Testis (tissue), 2 donors: ENCODE data around the gene CDC16.

Experiments used
- CTCF ChIP-seq, 3 experiments: fragments of 450-650 bp in 2 of 3; fragments of 200-600 bp in 1 of 3; sonication (generic) in 1 of 3; IDR thresholded peaks; one replicate each; pipeline ENCODE4 v1.5.1; 2016 to 2019; ENCODE audit warnings: antibody characterized with exemption in 3 of 3, mild to moderate bottlenecking in 2 of 3, moderate library complexity in 1 of 3
- POLR2A ChIP-seq: fragments of 450-650 bp; IDR thresholded peaks from one replicate; pipeline ENCODE4 v1.6.1; 2017; ENCODE audit warnings: antibody characterized with exemption, mild to moderate bottlenecking, moderate library complexity

GRCh38 chr13:114198556-114198955, 36.1 kb upstream of the CDC16 start:
- TF ChIP-seq CTCF (IDR thresholded peaks at IDR 0.05) (no peak), POLR2A (no peak)
